K562 (cell line): Measurements from ENCODE around the gene NDUFV2. TPM values are rescaled to one million over a fixed set of nuclear protein-coding genes. Genes with fewer than 3 reads are reported as not detected.
A peak's percentile ranks its signal among the peaks of the same experiment; 100 is the strongest.

ENCODE experiments used
- ARID1B ChIP-seq: fragments of 450-650 bp; IDR thresholded peaks from 2 replicates; pipeline ENCODE4 v1.6.1; 2016; ENCODE audit warnings: antibody characterized with exemption, mild to moderate bottlenecking, inconsistent platforms
- ARID3A ChIP-seq: IDR thresholded peaks from 2 replicates; pipeline ENCODE4 v1.6.1; 2012; ENCODE audit warnings: low read depth, low read length, improper control_type of control experiment, borderline replicate concordance
- CBX3 ChIP-seq, 2 experiments: IDR thresholded peaks; 1 replicate in 1 of 2; 2 replicates in 1 of 2; pipeline ENCODE4 v1.6.1; 2012; ENCODE audit warnings: inconsistent platforms in 2 of 2, low read length in 2 of 2, borderline replicate concordance in 1 of 2, control low read depth in 1 of 2
- DPF2 ChIP-seq: fragments of 450-650 bp; IDR thresholded peaks from 2 replicates; pipeline ENCODE4 v1.6.1; 2016
- HDAC3 ChIP-seq: fragments of 450-650 bp; IDR thresholded peaks from 2 replicates; pipeline ENCODE4 v1.6.1; 2018; ENCODE audit warnings: borderline replicate concordance, mild to moderate bottlenecking, moderate library complexity; ENCODE audit not compliant: partially characterized antibody
- JUND ChIP-seq, 2 experiments: IDR thresholded peaks; 2 replicates in 1 of 2; 3 replicates in 1 of 2; pipeline ENCODE4 v1.6.1; 2011; ENCODE audit warnings: borderline replicate concordance in 2 of 2, low read depth in 2 of 2, low read length in 2 of 2, improper control_type of control experiment in 1 of 2, missing biosample characterization in 1 of 2, missing genetic modification characterization in 1 of 2, missing genetic modification reagents in 1 of 2
- MCM3 ChIP-seq: fragments of 450-650 bp; IDR thresholded peaks from 2 replicates; pipeline ENCODE4 v1.6.1; 2016
- MEF2D ChIP-seq: conservative IDR thresholded peaks from 2 replicates; pipeline ENCODE4 v1.6.1; 2016; ENCODE audit warnings: low read depth, missing genetic modification characterization, missing compliant biosample characterization
- PBX2 ChIP-seq, 2 experiments: IDR thresholded peaks in 1 of 2; conservative IDR thresholded peaks in 1 of 2; 2 replicates each; pipeline ENCODE4 v1.6.1; 2016; ENCODE audit warnings: low read depth in 2 of 2, mild to moderate bottlenecking in 1 of 2, missing compliant biosample characterization in 1 of 2, missing genetic modification characterization in 1 of 2, moderate library complexity in 1 of 2
- PTBP1 ChIP-seq: fragments of 200-400 bp; formaldehyde crosslinking; IDR thresholded peaks from 2 replicates; pipeline ENCODE4 v1.6.1; 2017; ENCODE audit warnings: low read depth, low read length
- RAD21 ChIP-seq, 2 experiments: fragments of 250-450 bp in 1 of 2; fragments of 450-650 bp in 1 of 2; sonication (Bioruptor Pico) in 1 of 2; formaldehyde crosslinking in 1 of 2; IDR thresholded peaks in 1 of 2; conservative IDR thresholded peaks in 1 of 2; 2 replicates each; pipeline versions ENCODE4 v1.4.0 to v1.8.0; 2020 to 2022; ENCODE audit warnings: mild to moderate bottlenecking in 2 of 2, moderate library complexity in 1 of 2
- RBM25 ChIP-seq: fragments of 200-400 bp; formaldehyde crosslinking; IDR thresholded peaks from 2 replicates; pipeline ENCODE4 v1.6.1; 2018; ENCODE audit warnings: low read length, low read depth, moderate library complexity; ENCODE audit not compliant: severe bottlenecking
- TCF3 ChIP-seq: sonication (generic); formaldehyde crosslinking; IDR thresholded peaks from 2 replicates; pipeline ENCODE4 v1.4.0; 2020; ENCODE audit warnings: mild to moderate bottlenecking, missing genetic modification reagents
- ZFX ChIP-seq: sonication (generic); formaldehyde crosslinking; IDR thresholded peaks from 2 replicates; pipeline ENCODE4 v1.8.0; 2022; ENCODE audit warnings: mild to moderate bottlenecking, missing genetic modification reagents, moderate library complexity
- ZNF282 ChIP-seq: sonication (generic); formaldehyde crosslinking; IDR thresholded peaks from 2 replicates; pipeline ENCODE4 v1.8.1; 2023; ENCODE audit warnings: missing genetic modification reagents
- ZNF354B ChIP-seq: fragments of 250-450 bp; sonication (Bioruptor Pico); IDR thresholded peaks from 2 replicates; pipeline ENCODE4 v1.4.0; 2020
- ZNF445 ChIP-seq: fragments of 250-450 bp; sonication (Bioruptor Pico); IDR thresholded peaks from 2 replicates; pipeline ENCODE4 v1.4.0; 2020; ENCODE audit warnings: low read depth, mild to moderate bottlenecking, moderate library complexity
- ZNF589 ChIP-seq: fragments of 200-800 bp; sonication (Bioruptor generic); IDR thresholded peaks from 2 replicates; pipeline ENCODE4 v1.6.1; 2016; ENCODE audit warnings: low read depth, missing genetic modification characterization, missing compliant biosample characterization
- polyA plus RNA-seq, 8 experiments: library from polyadenylated mRNA; depleted of rRNA in 4 of 8; stranded (reverse) in 5 of 8; unstranded in 3 of 8; fragments of >200 nt; fragmentation: Nextera tagmentation in 2 of 8; fragmentation: Illumina TruSeq in 1 of 8; extraction: Ambion mirVana in 2 of 8; extraction: Trizol in 1 of 8; gene quantifications; 2 replicates each; pipeline versions ENCODE4 v1.2.1 to v1.2.3, GENCODE V29; 2011 to 2014; ENCODE audit warnings: inconsistent platforms in 1 of 8, missing spikeins in 1 of 8
- total RNA-seq, 7 experiments: library from RNA; depleted of rRNA in 6 of 7; stranded (reverse); fragments of >200 nt in 6 of 7; fragmentation: Illumina TruSeq in 2 of 7; extraction: Trizol in 2 of 7; gene quantifications; 2 replicates each; pipeline versions ENCODE4 v1.2.1 to v1.2.3, GENCODE V29; 2011 to 2021; ENCODE audit warnings: low replicate concordance in 1 of 7
- TF ChIP-seq, protein P1 (sequence below): IDR thresholded peaks from 2 replicates; pipeline ENCODE4 v1.6.1; 2014; ENCODE audit warnings: antibody characterized with exemption
- TF ChIP-seq, protein P2 (sequence below): sonication (generic); IDR thresholded peaks from 2 replicates; pipeline ENCODE4 v1.6.1; 2016

The NDUFV2 gene
- total and polyA plus RNA-seq, 9 of the 15 experiments (the other 6 are each of a cell fraction or from before 2014, with no cell fraction given) = 213 to 550 (median 384) TPM

- TF ChIP-seq JUND (IDR thresholded peaks at IDR 0.05; ENCODE audit: borderline replicate concordance, low read depth, low read length) (peak; percentile 23; the same call in 1 of the 2 replicates), JUND (tag; IDR thresholded peaks at IDR 0.05; ENCODE audit: borderline replicate concordance, low read depth, low read length) (no peak), ZFX (CRISPR knock-in tag) (no peak), ZNF354B (CRISPR knock-in tag) (no peak), DPF2 (peak; percentile 79), CBX3 (IDR thresholded peaks at IDR 0.05; ENCODE audit: borderline replicate concordance in 1 of 2, low read length in 2 of 2) (no peak), HDAC3 (peak; percentile 30), RBM25 (no peak), MEF2D (tag) (peak; percentile 88), RAD21 (CRISPR knock-in tag; conservative IDR thresholded peaks at IDR 0.05 in 1 of 2, IDR thresholded peaks at IDR 0.05 in 1 of 2) (no peak), PTBP1 (no peak), ZNF282 (CRISPR knock-in tag) (no peak), MCM3 (no peak), ZNF589 (CRISPR knock-in tag) (0 out of 2 replicates have a peak, but pooled peaks have one; percentile 9), ZNF445 (no peak), TCF3 (CRISPR knock-in tag) (peak; percentile 45; the same call in 1 of the 2 replicates), ARID1B (peak; percentile 64), PBX2 (CRISPR knock-in tag; IDR thresholded peaks at IDR 0.05; ENCODE audit: low read depth) (no peak), PBX2 (tag; conservative IDR thresholded peaks at IDR 0.05; ENCODE audit: low read depth) (0 out of 2 replicates have a peak, but pooled peaks have one; percentile 39), ARID3A (peak; percentile 70; the same call in 1 of the 2 replicates)
- TF ChIP-seq, protein P1, sequence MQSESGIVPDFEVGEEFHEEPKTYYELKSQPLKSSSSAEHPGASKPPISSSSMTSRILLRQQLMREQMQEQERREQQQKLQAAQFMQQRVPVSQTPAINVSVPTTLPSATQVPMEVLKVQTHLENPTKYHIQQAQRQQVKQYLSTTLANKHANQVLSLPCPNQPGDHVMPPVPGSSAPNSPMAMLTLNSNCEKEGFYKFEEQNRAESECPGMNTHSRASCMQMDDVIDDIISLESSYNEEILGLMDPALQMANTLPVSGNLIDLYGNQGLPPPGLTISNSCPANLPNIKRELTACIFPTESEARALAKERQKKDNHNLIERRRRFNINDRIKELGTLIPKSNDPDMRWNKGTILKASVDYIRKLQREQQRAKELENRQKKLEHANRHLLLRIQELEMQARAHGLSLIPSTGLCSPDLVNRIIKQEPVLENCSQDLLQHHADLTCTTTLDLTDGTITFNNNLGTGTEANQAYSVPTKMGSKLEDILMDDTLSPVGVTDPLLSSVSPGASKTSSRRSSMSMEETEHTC = no peak
- TF ChIP-seq, protein P2, sequence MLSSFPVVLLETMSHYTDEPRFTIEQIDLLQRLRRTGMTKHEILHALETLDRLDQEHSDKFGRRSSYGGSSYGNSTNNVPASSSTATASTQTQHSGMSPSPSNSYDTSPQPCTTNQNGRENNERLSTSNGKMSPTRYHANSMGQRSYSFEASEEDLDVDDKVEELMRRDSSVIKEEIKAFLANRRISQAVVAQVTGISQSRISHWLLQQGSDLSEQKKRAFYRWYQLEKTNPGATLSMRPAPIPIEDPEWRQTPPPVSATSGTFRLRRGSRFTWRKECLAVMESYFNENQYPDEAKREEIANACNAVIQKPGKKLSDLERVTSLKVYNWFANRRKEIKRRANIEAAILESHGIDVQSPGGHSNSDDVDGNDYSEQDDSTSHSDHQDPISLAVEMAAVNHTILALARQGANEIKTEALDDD = peak; percentile 79
These were observed 15.7 kb downstream of the NDUFV2 start (continued) for GRCh38 chr18:9117980-9118841.
